H1 (cell line): ENCODE results near the gene OSBP2. TPM values are rescaled to one million over a fixed set of nuclear protein-coding genes. Genes with fewer than 3 reads are reported as not detected.

Experiments used
- CTCF ChIA-PET: fragments of 300-600 bp; sonication (Branson Sonifier 250); formaldehyde crosslinking; loops from one replicate; lab custom pipeline; 2021; ENCODE audit not compliant: partially characterized antibody; lab: Charles Lee
- POLR2A ChIA-PET: fragments of 300-600 bp; sonication (Branson Sonifier 250); formaldehyde crosslinking; loops from one replicate; lab custom pipeline; 2021; ENCODE audit warnings: inconsistent platforms; ENCODE audit not compliant: partially characterized antibody; lab: Charles Lee
- DNase-seq, 2 experiments: peaks; one replicate each; pipeline versions ENCODE4 v3.0.0 to v3.0.0-alpha.2; 2010 to 2022; ENCODE audit warnings: low spot score in 2 of 2, low read depth in 1 of 2, mixed read lengths in 1 of 2
- FAIRE-seq: peaks from 2 replicates; lab custom pipeline; 2011; peaks lifted over from hg19 to GRCh38; lab: Jason Lieb, UNC
- H2AFZ ChIP-seq: 2 replicates; pipeline ENCODE4 v1.8.1; 2012; ENCODE audit warnings: low read length, inconsistent platforms
- H2AK5ac ChIP-seq: 2 replicates; pipeline ENCODE4 v1.6.1; 2013; ENCODE audit warnings: low read depth, low read length
- H2BK120ac ChIP-seq: replicated peaks from 2 replicates; pipeline ENCODE3; 2013; ENCODE audit warnings: low read depth, low read length, inconsistent platforms
- H2BK12ac ChIP-seq: 2 replicates; pipeline ENCODE4 v1.6.1; 2013; ENCODE audit warnings: low read depth, low read length
- H2BK15ac ChIP-seq: 2 replicates; pipeline ENCODE4 v1.6.1; 2013; ENCODE audit warnings: low read length
- H2BK20ac ChIP-seq: 2 replicates; pipeline ENCODE4 v1.6.1; 2013; ENCODE audit warnings: low read length
- H2BK5ac ChIP-seq: 2 replicates; pipeline ENCODE4 v1.6.1; 2013; ENCODE audit warnings: low read depth, low read length
- H3K14ac ChIP-seq: 2 replicates; pipeline ENCODE4 v1.6.1; 2013; ENCODE audit warnings: inconsistent platforms; ENCODE audit not compliant: insufficient read length
- H3K18ac ChIP-seq: 2 replicates; pipeline ENCODE4 v1.6.1; 2013; ENCODE audit warnings: low read length; ENCODE audit errors: extremely low read depth
- H3K23ac ChIP-seq: 2 replicates; pipeline ENCODE4 v1.6.1; 2013; ENCODE audit warnings: inconsistent platforms; ENCODE audit not compliant: insufficient read length
- H3K23me2 ChIP-seq: 2 replicates; pipeline ENCODE4 v1.6.1; 2013; ENCODE audit warnings: low read depth, low read length
- H3K27ac ChIP-seq: 2 replicates; pipeline ENCODE4 v1.6.1; 2011; ENCODE audit warnings: low read depth, low read length, inconsistent platforms
- H3K27me3 ChIP-seq, 4 experiments: replicated peaks in 1 of 4; 1 replicate in 1 of 4; 2 replicates in 3 of 4; pipeline versions ENCODE4 v1.6.1 to v1.8.1; 2011 to 2013; ENCODE audit warnings: low read length in 3 of 4, mild to moderate bottlenecking in 3 of 4, inconsistent platforms in 2 of 4, mixed read lengths in 2 of 4, moderate library complexity in 1 of 4; ENCODE audit not compliant: control insufficient read depth in 3 of 4, insufficient read depth in 3 of 4; ENCODE audit errors: extremely low read depth in 1 of 4
- H3K36me3 ChIP-seq, 4 experiments: 2 replicates each; pipeline versions ENCODE4 v1.6.1 to v1.8.1; 2011 to 2013; ENCODE audit warnings: mild to moderate bottlenecking in 4 of 4, low read length in 3 of 4, moderate library complexity in 2 of 4, control low read depth in 1 of 4, inconsistent platforms in 1 of 4; ENCODE audit not compliant: insufficient read depth in 4 of 4, control insufficient read depth in 2 of 4
- H3K4ac ChIP-seq: replicated peaks from 2 replicates; pipeline ENCODE3; 2013; ENCODE audit warnings: low read length, low read depth, mixed read lengths, inconsistent platforms; ENCODE audit not compliant: insufficient read length
- H3K4me1 ChIP-seq, 4 experiments: replicated peaks in 1 of 4; 1 replicate in 1 of 4; 2 replicates in 3 of 4; pipeline versions ENCODE4 v1.6.1 to v1.8.1; 2011 to 2013; ENCODE audit warnings: low read length in 3 of 4, inconsistent platforms in 2 of 4, mixed read lengths in 1 of 4; ENCODE audit not compliant: insufficient read depth in 4 of 4, control insufficient read depth in 3 of 4
- H3K4me2 ChIP-seq, 2 experiments: 2 replicates each; pipeline versions ENCODE4 v1.6.1 to v1.8.1; 2011 to 2013; ENCODE audit warnings: low read depth in 2 of 2, low read length in 2 of 2, control low read depth in 1 of 2, inconsistent platforms in 1 of 2, mild to moderate bottlenecking in 1 of 2; ENCODE audit not compliant: insufficient read depth in 1 of 2
- H3K4me3 ChIP-seq, 4 experiments: fragments of 200-600, 300-600 bp in 1 of 4; sonication (generic), shearing (Covaris generic), sonication (Bioruptor Twin) in 1 of 4; 2 replicates each; pipeline versions ENCODE4 v1.5.1 to v1.8.1; 2011 to 2016; ENCODE audit warnings: low read length in 4 of 4, low read depth in 3 of 4, control low read depth in 2 of 4, inconsistent platforms in 2 of 4, mild to moderate bottlenecking in 2 of 4, mixed read lengths in 1 of 4, moderate library complexity in 1 of 4; ENCODE audit not compliant: insufficient read depth in 2 of 4; ENCODE audit errors: extremely low read depth in 1 of 4
- H3K56ac ChIP-seq: replicated peaks from 2 replicates; pipeline ENCODE3; 2013; ENCODE audit warnings: low read depth, mild to moderate bottlenecking, mixed read lengths, low read length, inconsistent platforms; ENCODE audit not compliant: insufficient read length
- H3K79me1 ChIP-seq: 2 replicates; pipeline ENCODE4 v1.6.1; 2013; ENCODE audit warnings: low read depth, low read length, control low read depth
- H3K79me2 ChIP-seq, 2 experiments: 2 replicates each; pipeline versions ENCODE4 v1.6.1 to v1.8.1; 2012 to 2013; ENCODE audit warnings: low read length in 2 of 2, mild to moderate bottlenecking in 2 of 2, inconsistent platforms in 1 of 2; ENCODE audit not compliant: insufficient read depth in 2 of 2, control insufficient read depth in 1 of 2
- H3K9ac ChIP-seq, 4 experiments: replicated peaks in 1 of 4; 1 replicate in 1 of 4; 2 replicates in 3 of 4; pipeline versions ENCODE4 v1.6.1 to v1.8.1; 2011 to 2013; ENCODE audit warnings: low read depth in 3 of 4, low read length in 3 of 4, control low read depth in 2 of 4, mild to moderate bottlenecking in 2 of 4, moderate library complexity in 2 of 4, inconsistent platforms in 1 of 4; ENCODE audit errors: extremely low read depth in 1 of 4
- H3K9me3 ChIP-seq, 2 experiments: 2 replicates each; pipeline versions ENCODE4 v1.6.1 to v1.8.1; 2012 to 2013; ENCODE audit warnings: mild to moderate bottlenecking in 2 of 2, moderate library complexity in 2 of 2, control low read depth in 1 of 2, inconsistent platforms in 1 of 2, low read depth in 1 of 2, low read length in 1 of 2, mixed read lengths in 1 of 2; ENCODE audit not compliant: insufficient read depth in 2 of 2
- H4K20me1 ChIP-seq, 2 experiments: replicated peaks in 1 of 2; 2 replicates each; pipeline versions ENCODE3 to v1.8.1; 2011 to 2013; ENCODE audit warnings: inconsistent platforms in 2 of 2, low read length in 2 of 2, mild to moderate bottlenecking in 1 of 2; ENCODE audit not compliant: insufficient read depth in 2 of 2, control insufficient read depth in 1 of 2
- H4K5ac ChIP-seq: 2 replicates; pipeline ENCODE4 v1.6.1; 2013; ENCODE audit warnings: low read length, low read depth, mixed read lengths, inconsistent platforms; ENCODE audit not compliant: insufficient read length
- H4K8ac ChIP-seq: 2 replicates; pipeline ENCODE4 v1.8.0; 2013; ENCODE audit warnings: mild to moderate bottlenecking, moderate library complexity, low read length, inconsistent platforms; ENCODE audit not compliant: insufficient read depth; ENCODE audit errors: extremely low read depth
- H4K91ac ChIP-seq: replicated peaks from 2 replicates; pipeline ENCODE3; 2013; ENCODE audit warnings: low read length, mixed read lengths, inconsistent platforms; ENCODE audit not compliant: insufficient read length
- ASH2L ChIP-seq: fragments of 200-600, 300-600 bp; sonication (generic); IDR thresholded peaks from one replicate; pipeline ENCODE4 v1.7.1; 2017; ENCODE audit warnings: low read length
- BRCA1 ChIP-seq: IDR thresholded peaks from 2 replicates; pipeline ENCODE4 v1.6.1; 2012; ENCODE audit warnings: low read depth, low read length, improper control_type of control experiment
- NANOG ChIP-seq: IDR thresholded peaks from 2 replicates; pipeline ENCODE4 v1.6.1; 2011; ENCODE audit warnings: low read length, low read depth, mild to moderate bottlenecking, inconsistent platforms; ENCODE audit not compliant: insufficient read depth, poor library complexity, severe bottlenecking
- POLR2AphosphoS5 ChIP-seq: IDR thresholded peaks from 2 replicates; pipeline ENCODE4 v1.6.1; 2011; ENCODE audit warnings: low read depth, low read length
- RAD21 ChIP-seq, 2 experiments: IDR thresholded peaks in 1 of 2; conservative IDR thresholded peaks in 1 of 2; 2 replicates each; pipeline ENCODE4 v1.6.1; 2011; ENCODE audit warnings: low read depth in 2 of 2, low read length in 2 of 2, improper control_type of control experiment in 1 of 2, inconsistent platforms in 1 of 2, mild to moderate bottlenecking in 1 of 2, moderate library complexity in 1 of 2
- RNF2 ChIP-seq: fragments of 200-900, 300-1000 bp; sonication (generic); IDR thresholded peaks from 2 replicates; pipeline ENCODE4 v1.7.1; 2016; ENCODE audit warnings: borderline replicate concordance, low read depth, mild to moderate bottlenecking, antibody characterized with exemption, low read length; ENCODE audit not compliant: poor library complexity, severe bottlenecking; ENCODE audit errors: missing control alignments
- WGBS, 2 experiments: shearing (Covaris generic) in 1 of 2; methylation state at CpG; one replicate each; pipeline versions ENCODE4 v1.1.6 to v1.1.7; 2013 to 2015; ENCODE audit warnings: low lambda C conversion rate in 2 of 2, mixed read lengths in 2 of 2, inconsistent platforms in 1 of 2, low coverage in 1 of 2, missing lambda C conversion rate in 1 of 2; ENCODE audit not compliant: insufficient replicate concordance in 2 of 2, insufficient coverage in 1 of 2, insufficient read length in 1 of 2; ENCODE audit errors: extremely low coverage in 1 of 2, missing lambda C conversion rate in 1 of 2; 5-methylcytosine and 5-hydroxymethylcytosine counted together
- polyA plus RNA-seq, 7 experiments: library from polyadenylated mRNA; depleted of rRNA in 3 of 7; stranded (reverse) in 5 of 7; unstranded in 2 of 7; fragments of >200 nt in 5 of 7; fragments of 200-250 nt in 2 of 7; gene quantifications; 1 replicate in 5 of 7; 2 replicates in 1 of 7; 4 replicates in 1 of 7; pipeline versions ENCODE4 v1.2.1 to v1.2.3, GENCODE V29; 2011 to 2013; ENCODE audit warnings: missing spikeins in 2 of 7, mixed read lengths in 2 of 7
- total RNA-seq: library from RNA; stranded (reverse); fragmentation: NEBNext Ultra II Directional; extraction: Animal tissue kit (Norgen Biotek cat#: 25700); gene quantifications from 2 replicates; pipeline ENCODE4 v1.2.1, GENCODE V29; 2021

Gene OSBP2
- total and polyA plus RNA-seq, 2 of the 8 experiments (the other 6 are each of a cell fraction or from before 2014, with no cell fraction given), result 3.4 to 3.7 TPM

GRCh38 chr22:30857791-30858190 is 163.1 kb downstream of the OSBP2 start:
- FAIRE-seq (no peak), DNase-seq (no peak)
- Histone ChIP-seq H3K79me1 (no peaks in the 10 kb centered on the region), H3K23me2 (no peaks in the 10 kb centered on the region), H3K4ac (no peak overlapping the region), H3K14ac (no peak overlapping the region), H3K79me2 (no peaks in the 10 kb centered on the region), H3K27me3 (no peaks in the 10 kb centered on the region), H2AK5ac (no peak overlapping the region), H3K4me1 (no peaks in the 10 kb centered on the region), H3K9ac (no peak overlapping the region), H2AFZ (no peak overlapping the region), H3K56ac (no peak overlapping the region), H3K4me3 (no peak overlapping the region), H3K27ac (no peak overlapping the region), H4K20me1 (peaks cover 0 to 2% of the 10 kb centered on the region in 2 experiments), H4K5ac (no peak overlapping the region), H3K36me3 (no peaks in the 10 kb centered on the region), H3K23ac (no peak overlapping the region), H2BK20ac (no peak overlapping the region), H2BK120ac (no peak overlapping the region), H4K91ac (no peak overlapping the region), H3K18ac (no peak overlapping the region), H2BK5ac (no peak overlapping the region), H4K8ac (no peak overlapping the region), H3K9me3 (no peaks in the 10 kb centered on the region), H2BK12ac (no peak overlapping the region), H2BK15ac (no peak overlapping the region), H3K4me2 (no peak overlapping the region)
- CTCF ChIA-PET, result interaction anchor here (0.6 to 1.3 kb wide), 2 partner anchors 94 to 317 kb away, joined by 3 to 5 read pairs; no protein-coding TSS in a partner anchor
- 93% methylated on average over 12 of the region's 13 CpGs; no CpG with 5 or more reads in 1 of the 2 experiments for WGBS, 2 experiments
- POLR2A ChIA-PET, result no interaction called here
- TF ChIP-seq RAD21 (IDR thresholded peaks at IDR 0.05 in 1 of 2, conservative IDR thresholded peaks at IDR 0.05 in 1 of 2; ENCODE audit: low read depth in 2 of 2, low read length in 2 of 2) (no peak), NANOG (no peak), POLR2AphosphoS5 (no peak), ASH2L (no peak), BRCA1 (no peak), RNF2 (no peak)
